ENCODE results near the gene RNF217.

The RNF217 gene

DNA sequence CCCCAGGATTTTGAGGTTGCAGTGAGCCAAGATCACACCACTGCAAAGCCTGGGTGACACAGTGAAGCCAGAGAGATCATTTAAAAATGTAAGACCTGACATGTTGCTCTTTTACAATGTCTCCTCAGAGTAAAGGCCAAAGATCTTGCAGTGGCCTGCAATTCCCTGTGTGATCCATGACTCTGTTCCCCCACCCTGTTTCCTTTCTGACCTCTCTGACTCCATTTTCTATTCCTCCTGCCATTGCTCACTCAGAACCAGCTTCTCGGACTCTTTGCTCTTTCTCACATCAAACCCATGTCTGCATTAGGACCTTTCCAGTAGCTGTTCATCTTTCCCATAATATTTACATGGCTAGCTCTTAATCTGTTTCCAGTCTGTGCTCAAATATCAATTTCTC lies 28.8 kb downstream of the RNF217 start:
- DNase-seq, result no peak

DNA sequence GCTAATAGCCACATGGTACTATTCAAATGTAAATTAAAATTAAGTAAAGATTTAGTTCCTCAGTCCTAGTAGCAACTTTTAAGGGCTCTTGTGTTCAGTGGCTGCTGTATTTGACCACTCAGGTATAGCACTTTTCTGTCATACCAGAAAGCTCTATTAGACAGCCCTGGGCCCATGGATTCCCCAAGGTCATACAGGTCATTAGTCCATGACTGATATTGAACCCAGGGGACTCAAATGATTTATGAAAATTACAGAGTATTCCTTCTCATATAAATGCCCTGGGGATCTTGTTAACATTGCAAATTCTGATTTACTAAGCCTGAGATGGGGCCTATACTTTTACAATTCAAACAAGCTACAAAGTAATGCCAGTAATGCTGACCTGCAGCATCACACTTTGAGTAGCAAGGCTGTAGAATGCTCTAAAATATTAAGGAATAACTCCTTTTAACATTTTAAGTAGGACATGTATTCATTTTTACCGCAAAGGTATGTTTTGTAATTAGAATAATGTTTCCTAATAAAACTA lies 29.6 kb downstream of the RNF217 start:
- DNase-seq, result no peak

GRCh38 chr6:124993327-124993726 lies 31.1 kb downstream of the RNF217 start:
- no peak for DNase-seq

DNA sequence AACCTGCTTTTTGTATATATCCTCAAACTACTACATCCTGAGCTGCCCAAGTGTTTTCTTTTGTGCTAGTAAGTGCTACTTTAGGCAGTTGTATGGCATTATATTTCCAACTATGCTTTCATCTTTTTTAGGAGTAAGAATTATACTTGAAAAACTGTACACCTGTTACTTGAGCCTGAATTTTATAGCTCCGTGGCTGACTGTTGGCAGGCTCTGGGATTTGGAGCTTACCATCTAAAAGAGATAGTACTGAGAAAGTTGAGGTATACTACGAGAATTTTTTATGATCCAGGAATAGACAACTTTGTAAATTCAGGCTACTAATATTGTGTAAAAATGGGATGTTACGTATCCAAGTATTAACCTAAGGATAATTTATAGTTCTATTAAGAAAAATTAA lies 32.4 kb downstream of the RNF217 start:
- no peak for DNase-seq

GRCh38 chr6:124995131-124995530 lies 32.9 kb downstream of the RNF217 start:
- no peak for DNase-seq

- no peak for DNase-seq
These were observed 33.5 kb downstream of the RNF217 start for GRCh38 chr6:124995645-124996325.

- DNase-seq, result no peak
These were observed 34.2 kb downstream of the RNF217 start for GRCh38 chr6:124996411-124996810.

DNA sequence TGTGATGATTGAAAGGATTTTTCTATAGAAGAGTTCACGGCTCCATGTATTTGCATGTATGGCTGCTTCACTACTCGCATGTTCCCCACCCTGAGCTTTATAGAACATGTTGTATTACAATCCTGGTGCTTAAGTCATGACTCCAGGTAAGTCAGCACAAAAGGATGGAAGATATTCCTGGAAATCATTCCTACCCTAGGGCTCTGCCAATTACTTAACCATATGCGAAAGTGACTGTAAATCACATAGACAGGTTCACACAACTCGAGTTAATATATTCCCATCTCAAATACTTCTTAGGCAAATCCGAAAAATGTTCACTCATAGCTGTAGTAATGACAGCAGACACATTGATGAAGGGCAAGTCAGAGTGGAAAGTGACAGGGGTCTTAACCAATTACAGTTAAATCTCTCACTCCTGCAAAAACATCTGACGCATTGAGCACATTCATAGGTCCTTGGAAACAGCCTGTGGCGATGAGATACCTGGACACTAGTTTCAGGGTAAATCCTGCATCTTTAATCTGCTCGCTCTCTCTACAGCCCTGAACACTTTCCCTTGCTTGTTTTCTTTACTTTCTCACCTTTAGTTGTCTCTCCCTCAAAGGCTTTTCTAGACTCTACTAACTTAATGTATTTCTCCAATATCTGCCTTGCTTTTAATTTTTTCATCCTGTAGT lies 35.1 kb downstream of the RNF217 start:
- no peak for DNase-seq

DNA sequence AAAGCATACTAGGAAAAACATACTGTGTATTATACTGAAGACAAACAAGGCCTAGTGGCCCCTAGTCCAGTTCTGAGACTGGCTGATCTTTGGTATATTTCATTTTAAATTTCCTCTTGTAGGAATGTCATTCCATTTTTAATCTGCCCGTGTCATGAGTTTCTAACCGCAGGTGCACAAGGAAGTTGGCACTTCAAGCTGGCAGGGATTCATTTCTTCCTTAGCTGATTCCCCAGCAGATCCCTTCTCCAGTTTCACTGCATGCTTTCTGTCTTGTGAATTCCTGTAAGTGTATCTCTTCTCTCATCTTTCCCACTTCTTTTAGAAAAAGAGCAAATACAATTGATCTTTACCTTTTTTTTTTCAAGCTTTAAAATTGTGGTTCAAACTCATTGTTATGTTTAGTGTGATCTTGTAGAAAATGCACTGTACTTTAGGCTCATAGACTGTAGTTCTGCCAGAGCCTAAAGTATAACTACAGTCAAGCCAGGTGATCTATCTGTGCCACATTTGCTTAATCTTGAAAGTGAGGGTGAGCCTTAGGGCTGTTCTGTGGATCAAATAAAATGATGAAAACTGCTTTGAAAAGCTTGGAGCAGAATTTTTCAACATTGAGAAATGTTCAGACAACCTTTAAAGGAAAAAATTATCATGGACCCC lies 37.0 kb downstream of the RNF217 start:
- no peak for DNase-seq

- DNase-seq, result peak; percentile 23
These were observed 39.6 kb downstream of the RNF217 start for GRCh38 chr6:125001684-125002405.

- DNase-seq, result no peak
These were observed 40.1 kb downstream of the RNF217 start for GRCh38 chr6:125002406-125002741.

- no peak for DNase-seq
These were observed 40.8 kb downstream of the RNF217 start for GRCh38 chr6:125003070-125003469.

DNA sequence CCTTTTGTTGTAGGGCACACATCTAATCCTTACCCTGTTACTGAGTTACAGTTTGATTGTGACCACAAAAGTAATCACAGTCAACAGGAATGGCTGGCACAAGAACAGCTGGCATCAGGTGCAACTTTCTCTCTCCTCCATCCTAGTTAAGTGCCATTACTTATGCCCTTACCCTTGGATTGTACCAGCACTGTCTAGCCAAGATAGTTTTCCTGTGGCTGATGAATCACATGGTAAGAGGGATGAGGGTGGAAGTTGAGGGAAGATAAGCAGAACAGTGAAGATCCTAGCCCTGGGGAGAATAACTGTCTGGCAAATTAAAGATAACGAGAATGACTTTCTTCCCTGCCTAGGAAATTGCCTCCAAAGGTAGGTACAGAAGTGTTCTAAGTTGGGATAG lies 42.0 kb downstream of the RNF217 start:
- peak; percentile 88 for DNase-seq

GRCh38 chr6:125004797-125005595 lies 42.8 kb downstream of the RNF217 start:
- DNase-seq, result no peak

DNA sequence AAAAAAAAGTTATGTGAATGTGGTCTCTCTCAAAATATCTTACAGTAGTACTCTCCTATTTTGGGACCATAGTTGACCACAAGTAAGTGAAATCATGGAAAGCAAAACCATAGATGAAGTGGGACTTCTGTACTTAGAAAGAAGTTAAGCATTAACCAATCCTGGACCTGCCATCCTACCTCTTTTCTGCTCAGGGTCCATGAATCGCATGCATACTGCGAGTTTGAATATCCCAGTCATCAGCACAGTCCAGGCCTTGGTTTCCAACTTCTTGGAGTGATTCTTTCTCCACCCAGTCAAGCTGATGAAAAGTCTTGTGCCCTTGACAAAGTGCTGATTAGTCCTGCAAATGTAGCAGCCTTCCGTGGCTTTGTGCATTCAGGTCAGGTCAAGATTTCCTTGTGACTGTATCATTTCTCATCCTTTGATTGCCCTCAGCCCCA lies 46.0 kb downstream of the RNF217 start:
- DNase-seq, result no peak

DNA sequence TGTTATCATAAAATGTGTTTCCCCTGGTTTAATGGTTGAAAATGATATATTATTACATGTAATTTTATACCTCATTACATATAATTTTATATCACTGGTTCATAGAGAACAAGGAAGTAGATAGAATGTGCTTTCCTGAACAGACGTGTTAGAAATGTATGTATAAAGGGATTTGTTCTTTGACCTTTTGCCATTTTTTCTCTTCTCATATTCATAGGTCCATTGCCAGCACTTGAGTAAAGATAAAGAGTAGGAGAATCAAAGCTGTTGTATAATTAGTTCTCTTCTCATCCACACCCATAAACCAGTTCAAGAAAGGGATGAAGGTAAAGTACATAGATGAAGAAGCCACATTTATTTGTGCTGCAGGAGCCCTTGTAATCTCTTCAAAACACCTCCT lies 46.7 kb downstream of the RNF217 start:
- no peak for DNase-seq

DNA sequence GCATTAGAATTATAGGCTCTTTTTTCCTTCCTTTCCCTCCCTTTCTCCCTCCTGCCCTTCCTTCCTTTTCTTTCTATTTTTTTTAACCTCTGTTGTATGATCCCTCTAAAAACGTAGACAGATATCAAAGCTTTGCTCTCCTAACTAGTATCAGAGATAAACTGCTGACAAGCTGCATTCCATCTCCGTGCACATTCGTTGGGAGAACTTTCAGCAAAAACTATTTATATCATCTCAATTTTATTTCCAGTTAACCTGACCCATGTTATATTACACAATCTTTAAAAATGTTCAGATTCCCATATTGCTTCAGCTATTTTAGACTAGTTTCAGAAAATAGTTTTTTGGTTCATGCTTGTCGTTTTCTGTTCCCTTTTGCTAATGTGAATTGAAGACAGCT lies 47.3 kb downstream of the RNF217 start:
- DNase-seq, result no peak

- DNase-seq, result peak; percentile 68
These were observed 51.9 kb downstream of the RNF217 start for GRCh38 chr6:125013938-125014660.

DNA sequence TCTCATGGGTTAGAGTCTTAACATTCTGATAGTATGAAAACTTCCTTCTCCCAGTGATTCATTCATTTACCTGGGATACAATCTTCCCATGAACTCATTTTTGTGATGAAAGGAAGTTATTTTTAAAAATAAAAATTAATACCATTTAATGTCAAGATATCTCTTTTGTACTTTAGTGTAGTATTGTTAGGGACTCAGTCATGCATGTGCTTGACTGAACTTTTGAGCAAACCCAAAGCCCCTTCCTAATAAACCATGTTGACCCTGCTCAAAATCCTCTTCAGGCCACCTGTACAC lies 52.4 kb downstream of the RNF217 start:
- DNase-seq, result no peak

- DNase-seq, result no peak
These were observed 52.9 kb downstream of the RNF217 start for GRCh38 chr6:125015152-125015551.

DNA sequence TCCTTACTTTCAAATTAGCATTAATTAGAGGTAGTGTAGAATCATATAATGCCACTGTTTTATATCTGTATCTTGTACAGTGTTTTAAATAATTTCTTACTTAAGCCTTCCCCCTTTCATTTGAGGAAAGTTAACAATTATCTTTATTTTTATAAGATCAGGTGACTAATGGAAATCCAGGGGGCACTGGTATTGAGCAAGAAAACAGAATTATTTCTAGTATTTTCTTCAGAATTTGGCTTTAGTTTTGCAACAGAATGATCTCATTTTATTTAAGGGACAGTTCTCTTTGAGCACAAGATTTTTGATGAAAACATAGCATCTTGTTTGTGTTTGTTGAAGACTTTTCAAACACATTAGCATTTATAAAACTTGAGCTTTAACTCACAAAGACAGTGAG lies 55.9 kb downstream of the RNF217 start:
- no peak for DNase-seq

DNA sequence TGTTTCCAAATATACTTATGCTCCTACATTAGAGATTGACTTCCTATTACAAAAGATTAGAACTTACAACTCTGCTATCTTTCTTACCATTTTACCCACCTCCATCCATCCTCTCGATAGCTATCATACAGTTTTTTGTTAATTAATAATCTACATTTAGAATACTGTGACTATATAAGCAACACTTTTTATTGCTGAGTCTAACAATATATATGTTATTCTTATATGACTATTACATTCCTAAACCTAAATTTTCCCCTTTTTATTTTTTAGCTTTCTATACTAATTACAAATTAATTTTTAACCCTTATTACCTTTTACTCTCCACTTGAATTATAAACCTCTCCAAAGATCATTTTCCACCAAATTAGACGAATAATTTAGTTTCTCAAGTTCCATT lies 57.0 kb downstream of the RNF217 start:
- DNase-seq, result no peak
